Measurements from ENCODE around the gene BEND6.

GRCh38 chr6:57068061-57068460 is 113.2 kb downstream of the BEND6 start:
- TF ChIP-seq CTCF (IDR thresholded peaks at IDR 0.05), result no peak
- TF ChIP-seq POLR2AphosphoS5 (IDR thresholded peaks at IDR 0.05), result no peak
- TF ChIP-seq EP300 (IDR thresholded peaks at IDR 0.05), result no peak
- no peak for TF ChIP-seq POLR2A (IDR thresholded peaks at IDR 0.05)
